ENCODE measurements around the gene STMN3.
"Not testable (repeated sequence)": the region's sequence is repeated elsewhere in the genome, so short reads cannot be mapped to it uniquely, and the experiment has no call there.

The STMN3 gene

GRCh38 chr20:63635431-63636141, 17.6 kb downstream of the STMN3 start:
- peak; percentile 90 for DNase-seq

- no peak for DNase-seq
Measured at GRCh38 chr20:63633732-63634131, 19.5 kb downstream of the STMN3 start.

GRCh38 chr20:63631426-63631825, 21.8 kb downstream of the STMN3 start:
- not testable (repeated sequence) for DNase-seq

GRCh38 chr20:63630956-63631355, 22.3 kb downstream of the STMN3 start:
- DNase-seq = not testable (repeated sequence)

- peak; percentile 35 for DNase-seq
Measured at GRCh38 chr20:63628246-63628975, 24.8 kb downstream of the STMN3 start.

GRCh38 chr20:63627751-63628245, 25.4 kb downstream of the STMN3 start:
- DNase-seq = no peak

- peak; percentile 96 for DNase-seq
Measured at GRCh38 chr20:63627129-63627750, 26.0 kb downstream of the STMN3 start.

GRCh38 chr20:63626424-63627128, 26.6 kb downstream of the STMN3 start, which contains the start of gene GMEB2:
Gene GMEB2, minus strand, starts transcription at chr20:63627101. Its CDS starts 7,704 bp downstream, at chr20:63619397.
- DNase-seq = no peak

- DNase-seq = no peak
Measured at GRCh38 chr20:63625771-63626423, 27.3 kb downstream of the STMN3 start.

GRCh38 chr20:63624486-63624885, 28.7 kb downstream of the STMN3 start:
- no peak for DNase-seq

GRCh38 chr20:63622732-63623131, 30.5 kb downstream of the STMN3 start:
- DNase-seq = no peak

- DNase-seq = no peak
Measured at GRCh38 chr20:63622096-63622495, 31.1 kb downstream of the STMN3 start.

- no peak for DNase-seq
Measured at GRCh38 chr20:63620991-63621390, 32.2 kb downstream of the STMN3 start.

GRCh38 chr20:63619505-63619904, 33.7 kb downstream of the STMN3 start:
- DNase-seq = no peak

- no peak for DNase-seq
Measured at GRCh38 chr20:63619086-63619485, 34.1 kb downstream of the STMN3 start.

GRCh38 chr20:63618291-63618980, 34.8 kb downstream of the STMN3 start:
- no peak for DNase-seq

- DNase-seq = no peak
Measured at GRCh38 chr20:63617876-63618265, 35.4 kb downstream of the STMN3 start.

- no peak for DNase-seq
Measured at GRCh38 chr20:63617092-63617875, 35.9 kb downstream of the STMN3 start.

GRCh38 chr20:63613863-63614594, 39.2 kb downstream of the STMN3 start:
- not testable (repeated sequence) for DNase-seq

- DNase-seq = no peak
Measured at GRCh38 chr20:63612276-63612931, 40.8 kb downstream of the STMN3 start.

Data from central memory CD4-positive, alpha-beta T cell (primary cell).